ENCODE data around the gene KRTAP26-1.

DNA sequence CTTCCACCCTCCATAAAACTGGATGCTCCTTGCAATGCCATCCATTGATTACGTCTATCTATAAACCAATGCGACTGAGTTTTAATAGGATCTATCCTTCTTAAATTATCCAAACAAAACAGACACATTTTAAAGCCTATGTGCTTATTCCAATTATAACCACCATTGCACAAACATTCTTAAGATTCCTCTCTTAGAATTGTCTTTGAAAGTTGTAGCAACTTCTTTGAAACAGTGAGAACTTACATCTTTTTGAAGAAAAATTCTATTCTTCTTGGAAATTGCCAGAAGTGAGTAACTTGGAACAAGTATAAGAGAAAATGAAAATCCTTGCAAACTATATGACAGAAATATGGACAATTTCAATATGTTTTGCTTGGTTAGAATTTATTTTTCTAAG lies at the start of gene KRTAP26-1:
- no peak for TF ChIP-seq EZH2phosphoT487 (IDR thresholded peaks at IDR 0.05; ENCODE audit: low read depth, severe bottlenecking, unreplicated experiment)
- TF ChIP-seq, protein P1, sequence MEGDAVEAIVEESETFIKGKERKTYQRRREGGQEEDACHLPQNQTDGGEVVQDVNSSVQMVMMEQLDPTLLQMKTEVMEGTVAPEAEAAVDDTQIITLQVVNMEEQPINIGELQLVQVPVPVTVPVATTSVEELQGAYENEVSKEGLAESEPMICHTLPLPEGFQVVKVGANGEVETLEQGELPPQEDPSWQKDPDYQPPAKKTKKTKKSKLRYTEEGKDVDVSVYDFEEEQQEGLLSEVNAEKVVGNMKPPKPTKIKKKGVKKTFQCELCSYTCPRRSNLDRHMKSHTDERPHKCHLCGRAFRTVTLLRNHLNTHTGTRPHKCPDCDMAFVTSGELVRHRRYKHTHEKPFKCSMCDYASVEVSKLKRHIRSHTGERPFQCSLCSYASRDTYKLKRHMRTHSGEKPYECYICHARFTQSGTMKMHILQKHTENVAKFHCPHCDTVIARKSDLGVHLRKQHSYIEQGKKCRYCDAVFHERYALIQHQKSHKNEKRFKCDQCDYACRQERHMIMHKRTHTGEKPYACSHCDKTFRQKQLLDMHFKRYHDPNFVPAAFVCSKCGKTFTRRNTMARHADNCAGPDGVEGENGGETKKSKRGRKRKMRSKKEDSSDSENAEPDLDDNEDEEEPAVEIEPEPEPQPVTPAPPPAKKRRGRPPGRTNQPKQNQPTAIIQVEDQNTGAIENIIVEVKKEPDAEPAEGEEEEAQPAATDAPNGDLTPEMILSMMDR (IDR thresholded peaks at IDR 0.05; ENCODE audit: poor library complexity) = no peak

Measured in hepatocyte (in vitro differentiated cells).